Caco-2 (cell line): ENCODE data around the gene ALDH3B1. TPM values are rescaled to one million over a fixed set of nuclear protein-coding genes. Genes with fewer than 3 reads are reported as not detected.
"Not testable (repeated sequence)": the region's sequence is repeated elsewhere in the genome, so short reads cannot be mapped to it uniquely, and the experiment has no call there.

Source experiments
- BruUV-seq: library from RNA; stranded (reverse); fragments of 400-500 nt; replicated peaks from 2 replicates; lab custom pipeline; 2021; lab: Mats Ljungman, UMichigan
- CTCF ChIA-PET: fragments of 300-600 bp; sonication (Branson Sonifier 250); formaldehyde crosslinking; loops from one replicate; lab custom pipeline; 2022; ENCODE audit warnings: antibody characterized with exemption; lab: Charles Lee
- POLR2A ChIA-PET: fragments of 300-600 bp; sonication (Branson Sonifier 250); formaldehyde crosslinking; loops from one replicate; lab custom pipeline; 2022; ENCODE audit warnings: antibody characterized with exemption; lab: Charles Lee
- DNase-seq, 2 experiments: peaks; one replicate each; pipeline versions ENCODE4 v3.0.0 to v3.0.0-alpha.2; 2020 to 2022
- H3K27me3 ChIP-seq: replicated peaks from 2 replicates; pipeline ENCODE4 v1.6.0; 2011; ENCODE audit warnings: low read length; ENCODE audit not compliant: control insufficient read depth, insufficient read depth
- H3K36me3 ChIP-seq: 2 replicates; pipeline ENCODE4 v1.5.1; 2011; ENCODE audit warnings: low read length; ENCODE audit not compliant: control insufficient read depth, insufficient read depth
- H3K4me1 ChIP-seq: fragments of 250-450 bp; sonication (Bioruptor Pico); 2 replicates; pipeline ENCODE4 v1.5.1; 2020; ENCODE audit warnings: mild to moderate bottlenecking
- H3K4me3 ChIP-seq: 2 replicates; pipeline ENCODE4 v1.5.1; 2011; ENCODE audit warnings: low read depth, mild to moderate bottlenecking, control low read depth, low read length
- H3K9me3 ChIP-seq: fragments of 250-450 bp; sonication (Bioruptor Pico); 2 replicates; pipeline ENCODE4 v1.5.1; 2020; ENCODE audit warnings: mild to moderate bottlenecking, moderate library complexity
- H3K27ac Mint-ChIP-seq: one replicate; pipeline ENCODE4 v1.8.0; 2022; ENCODE audit warnings: mixed read lengths; ENCODE audit not compliant: unreplicated experiment
- H3K27me3 Mint-ChIP-seq: one replicate; pipeline ENCODE4 v1.8.0; 2022; ENCODE audit warnings: mixed read lengths; ENCODE audit not compliant: insufficient read depth, unreplicated experiment
- H3K36me3 Mint-ChIP-seq: one replicate; pipeline ENCODE4 v1.8.0; 2022; ENCODE audit warnings: mild to moderate bottlenecking, mixed read lengths; ENCODE audit not compliant: insufficient read depth, unreplicated experiment
- H3K4me1 Mint-ChIP-seq: one replicate; pipeline ENCODE4 v1.8.0; 2022; ENCODE audit warnings: low read depth, mixed read lengths; ENCODE audit not compliant: unreplicated experiment
- H3K4me3 Mint-ChIP-seq: one replicate; pipeline ENCODE4 v1.8.0; 2022; ENCODE audit warnings: mild to moderate bottlenecking, moderate library complexity, mixed read lengths; ENCODE audit not compliant: unreplicated experiment
- H3K9me3 Mint-ChIP-seq: one replicate; pipeline ENCODE4 v1.8.0; 2022; ENCODE audit warnings: mixed read lengths; ENCODE audit not compliant: unreplicated experiment
- CTCF ChIP-seq, 2 experiments: fragments of 200-600 bp in 1 of 2; IDR thresholded peaks; 1 replicate in 1 of 2; 2 replicates in 1 of 2; pipeline versions ENCODE4 v1.5.1 to v1.8.0; 2011 to 2022; ENCODE audit warnings: antibody characterized with exemption in 1 of 2, control low read depth in 1 of 2, inconsistent platforms in 1 of 2, low read depth in 1 of 2, low read length in 1 of 2, mild to moderate bottlenecking in 1 of 2, moderate library complexity in 1 of 2; ENCODE audit not compliant: insufficient read depth in 1 of 2, severe bottlenecking in 1 of 2, unreplicated experiment in 1 of 2
- intact Hi-C: fragments of 100-400 bp; cut with micrococcal nuclease; formaldehyde crosslinking; loops from one replicate; pipeline ENCODE4 v1.10.0; 2022; ENCODE audit not compliant: unreplicated experiment
- total RNA-seq: library from RNA; stranded (reverse); gene quantifications from 2 replicates; pipeline ENCODE4 v1.2.3, GENCODE V29; 2022

Gene ALDH3B1
- total RNA-seq, 1 experiment from 2014 or later: 8.2 TPM

DNA sequence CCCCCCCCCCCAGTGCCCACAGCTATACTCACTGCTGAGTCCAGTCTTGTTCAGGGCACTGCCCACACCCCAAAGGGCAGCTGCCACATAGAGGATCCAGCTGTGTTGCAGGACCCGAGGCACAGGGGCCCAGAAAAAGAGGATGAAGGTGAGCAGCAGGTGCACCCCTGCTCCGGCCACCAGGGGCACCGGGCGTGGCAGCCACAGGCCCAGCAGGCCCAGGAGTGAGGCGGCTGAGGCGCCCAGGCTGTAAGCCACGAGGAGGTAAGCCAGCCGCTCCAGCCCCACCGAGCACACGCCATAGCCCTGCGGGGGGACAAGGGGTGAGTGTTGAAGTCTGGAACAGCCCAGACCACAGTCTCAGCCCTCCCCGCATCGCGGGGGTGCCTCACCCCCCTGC lies 14.5 kb upstream of the ALDH3B1 start:
- DNase-seq, H3K4me3 Mint-ChIP-seq, intact Hi-C loops, H3K36me3 ChIP-seq, H3K9me3 Mint-ChIP-seq, BruUV-seq, H3K27ac Mint-ChIP-seq, H3K9me3 ChIP-seq, H3K4me1 Mint-ChIP-seq, H3K27me3 ChIP-seq, H3K36me3 Mint-ChIP-seq, H3K27me3 Mint-ChIP-seq, CTCF ChIA-PET, H3K4me3 ChIP-seq, POLR2A ChIA-PET, H3K4me1 ChIP-seq: not testable (repeated sequence)

DNA sequence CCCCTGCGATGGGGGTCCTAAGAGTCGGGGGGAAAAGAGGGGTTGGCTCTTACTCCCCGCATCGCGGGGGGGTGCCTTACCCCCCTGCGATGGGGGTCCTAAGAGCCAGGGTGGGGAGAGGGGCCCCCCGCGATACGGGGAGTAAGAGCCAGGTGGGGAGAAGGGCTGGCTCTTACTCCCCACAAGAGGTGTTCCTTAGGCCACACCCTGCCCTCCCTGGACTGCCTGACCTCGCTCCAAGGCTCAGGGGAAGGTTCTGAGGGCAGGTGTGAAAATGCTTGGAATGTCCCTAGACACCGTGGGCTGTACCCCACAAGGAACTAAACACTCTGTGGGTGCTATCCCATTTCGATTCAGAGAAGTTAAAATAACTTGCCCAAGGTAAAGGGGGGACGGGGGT lies 14.1 kb upstream of the ALDH3B1 start:
- DNase-seq: no peak
- H3K4me3 ChIP-seq: no peak overlapping the region
- ChIA-PET POLR2A (no interaction called here), CTCF (no interaction called here)
- H3K27ac Mint-ChIP-seq: no peak overlapping the region
- H3K9me3 Mint-ChIP-seq: no peaks in the 10 kb centered on the region
- no peaks in the 10 kb centered on the region for H3K9me3 ChIP-seq
- intact Hi-C loops: no loop called here
- TF ChIP-seq CTCF (IDR thresholded peaks at IDR 0.05; ENCODE audit: insufficient read depth in 1 of 2, low read depth in 1 of 2, low read length in 1 of 2, severe bottlenecking in 1 of 2, unreplicated experiment in 1 of 2): no peak
- no peaks in the 10 kb centered on the region for H3K4me1 Mint-ChIP-seq
- H3K36me3 ChIP-seq: no peaks in the 10 kb centered on the region
- H3K4me1 ChIP-seq: peaks cover 4% of the 10 kb centered on the region; the same call in 1 of the 2 replicates
- BruUV-seq: no TSS peak
- no peak overlapping the region for H3K4me3 Mint-ChIP-seq
- no peaks in the 10 kb centered on the region for H3K27me3 Mint-ChIP-seq
- peaks cover 4% of the 10 kb centered on the region for H3K36me3 Mint-ChIP-seq
- H3K27me3 ChIP-seq: no peaks in the 10 kb centered on the region

GRCh38 chr11:67996622-67997474 lies 13.3 kb upstream of the ALDH3B1 start:
- no peaks in the 10 kb centered on the region for H3K27me3 ChIP-seq
- no peaks in the 10 kb centered on the region for H3K4me1 Mint-ChIP-seq
- CTCF ChIA-PET: no interaction called here
- H3K4me3 Mint-ChIP-seq: no peak overlapping the region
- no TSS peak for BruUV-seq
- H3K9me3 Mint-ChIP-seq: no peaks in the 10 kb centered on the region
- peaks cover 4% of the 10 kb centered on the region; the same call in 1 of the 2 replicates for H3K4me1 ChIP-seq
- H3K9me3 ChIP-seq: no peaks in the 10 kb centered on the region
- H3K4me3 ChIP-seq: no peak overlapping the region
- peaks cover 4% of the 10 kb centered on the region for H3K36me3 Mint-ChIP-seq
- H3K36me3 ChIP-seq: no peaks in the 10 kb centered on the region
- H3K27me3 Mint-ChIP-seq: no peaks in the 10 kb centered on the region
- TF ChIP-seq CTCF (IDR thresholded peaks at IDR 0.05; ENCODE audit: insufficient read depth in 1 of 2, low read depth in 1 of 2, low read length in 1 of 2, severe bottlenecking in 1 of 2, unreplicated experiment in 1 of 2): no peak
- intact Hi-C loops: no loop called here
- POLR2A ChIA-PET: interaction anchor here (0.8 kb wide), 1 partner anchor 58 kb away, joined by 6 read pairs; no protein-coding TSS in a partner anchor
- no peak overlapping the region for H3K27ac Mint-ChIP-seq
- DNase-seq: peak; percentile 69 to 82
